Left ventricle myocardium inferior (tissue), 1 donor: ENCODE measurements around the gene EMP2. TPM values are rescaled to one million over a fixed set of nuclear protein-coding genes. Genes with fewer than 3 reads are reported as not detected.

Source experiments
- DNase-seq: peaks from one replicate; pipeline ENCODE4 v3.0.0-alpha.2; 2020
- H3K27ac ChIP-seq: fragments of 200-600 bp; replicated peaks from 2 replicates; pipeline ENCODE4 v1.8.0; 2021
- H3K27me3 ChIP-seq: fragments of 200-600 bp; 2 replicates; pipeline ENCODE4 v1.8.0; 2021; ENCODE audit warnings: low read depth
- H3K36me3 ChIP-seq: fragments of 200-600 bp; 2 replicates; pipeline ENCODE4 v1.8.0; 2021
- H3K4me1 ChIP-seq: fragments of 200-600 bp; 2 replicates; pipeline ENCODE4 v1.8.0; 2021
- H3K4me3 ChIP-seq: fragments of 200-600 bp; 2 replicates; pipeline ENCODE4 v1.8.0; 2021; ENCODE audit warnings: mild to moderate bottlenecking, moderate library complexity
- H3K9me3 ChIP-seq: fragments of 200-600 bp; replicated peaks from 2 replicates; pipeline ENCODE4 v1.8.0; 2021
- CTCF ChIP-seq: fragments of 200-600 bp; IDR thresholded peaks from 2 replicates; pipeline ENCODE4 v1.8.0; 2021; ENCODE audit warnings: antibody characterized with exemption, mild to moderate bottlenecking, borderline replicate concordance
- intact Hi-C: fragments of 100-400 bp; cut with micrococcal nuclease; formaldehyde crosslinking; loops from one replicate; pipeline ENCODE4 v1.11.0; 2022
- total RNA-seq: library from RNA; stranded (reverse); fragmentation: NEBNext Ultra II Directional; extraction: Animal tissue kit (Norgen Biotek cat#: 25700); gene quantifications from one replicate; pipeline ENCODE4 v1.2.1, GENCODE V29; 2021
- donor health status: DM: no; HTN: yes; CAD: no; lungs with severe emphysema.

The EMP2 gene
- total RNA-seq, 1 donor from 2014 or later = 60.5 TPM

- peak overlapping the region; percentile 99 for H3K27ac ChIP-seq
- no peaks in the 10 kb centered on the region for H3K27me3 ChIP-seq
- peaks cover 58% of the 10 kb centered on the region for H3K4me1 ChIP-seq
- no peak for DNase-seq
- no peaks in the 10 kb centered on the region for H3K36me3 ChIP-seq
- no peak for TF ChIP-seq CTCF
- intact Hi-C loops = no loop called here
- H3K4me3 ChIP-seq = peak overlapping the region; percentile 100
- no peaks in the 10 kb centered on the region for H3K9me3 ChIP-seq
Observed at GRCh38 chr16:10580883-10581247, 467 bp upstream of the EMP2 start.

- DNase-seq = no peak
- no peak for TF ChIP-seq CTCF
- Histone ChIP-seq H3K4me3 (peak overlapping the region; percentile 100), H3K27ac (peak overlapping the region; percentile 99), H3K4me1 (peaks cover 71% of the 10 kb centered on the region), H3K27me3 (no peaks in the 10 kb centered on the region), H3K36me3 (no peaks in the 10 kb centered on the region), H3K9me3 (no peaks in the 10 kb centered on the region)
- intact Hi-C loops = no loop called here
Observed at GRCh38 chr16:10579575-10579964, 828 bp downstream of the EMP2 start.

GRCh38 chr16:10578474-10579316 is 1.7 kb downstream of the EMP2 start:
- Histone ChIP-seq H3K27me3 (no peaks in the 10 kb centered on the region), H3K27ac (peak overlapping the region; percentile 99), H3K9me3 (no peaks in the 10 kb centered on the region), H3K4me3 (peak overlapping the region; percentile 100), H3K36me3 (no peaks in the 10 kb centered on the region), H3K4me1 (peaks cover 80% of the 10 kb centered on the region)
- peak; percentile 49 for DNase-seq
- intact Hi-C loops = no loop called here
- no peak for TF ChIP-seq CTCF

GRCh38 chr16:10577305-10578202 is 2.8 kb downstream of the EMP2 start:
- Histone ChIP-seq H3K4me1 (peaks cover 91% of the 10 kb centered on the region), H3K27ac (peak overlapping the region; percentile 99), H3K36me3 (no peaks in the 10 kb centered on the region), H3K27me3 (no peaks in the 10 kb centered on the region), H3K9me3 (no peaks in the 10 kb centered on the region), H3K4me3 (peak overlapping the region; percentile 100)
- DNase-seq = peak; percentile 64
- intact Hi-C loops = no loop called here
- no peak for TF ChIP-seq CTCF

GRCh38 chr16:10576390-10577304 is 3.8 kb downstream of the EMP2 start:
- Histone ChIP-seq H3K9me3 (no peaks in the 10 kb centered on the region), H3K27ac (peak overlapping the region; percentile 99), H3K27me3 (no peaks in the 10 kb centered on the region), H3K36me3 (no peaks in the 10 kb centered on the region), H3K4me1 (peaks cover 100% of the 10 kb centered on the region), H3K4me3 (peak overlapping the region; percentile 100)
- intact Hi-C loops = no loop called here
- DNase-seq = no peak
- TF ChIP-seq CTCF = no peak
